HG03175 (cell line): ENCODE measurements around the gene MTX3.

Source experiments
- ATAC-seq: cut with Tn5 transposase; IDR thresholded peaks from one replicate; pipeline ENCODE4 v1.9.1; 2021; ENCODE audit warnings: mild to moderate bottlenecking, moderate library complexity; ENCODE audit not compliant: unreplicated experiment

The MTX3 gene

DNA sequence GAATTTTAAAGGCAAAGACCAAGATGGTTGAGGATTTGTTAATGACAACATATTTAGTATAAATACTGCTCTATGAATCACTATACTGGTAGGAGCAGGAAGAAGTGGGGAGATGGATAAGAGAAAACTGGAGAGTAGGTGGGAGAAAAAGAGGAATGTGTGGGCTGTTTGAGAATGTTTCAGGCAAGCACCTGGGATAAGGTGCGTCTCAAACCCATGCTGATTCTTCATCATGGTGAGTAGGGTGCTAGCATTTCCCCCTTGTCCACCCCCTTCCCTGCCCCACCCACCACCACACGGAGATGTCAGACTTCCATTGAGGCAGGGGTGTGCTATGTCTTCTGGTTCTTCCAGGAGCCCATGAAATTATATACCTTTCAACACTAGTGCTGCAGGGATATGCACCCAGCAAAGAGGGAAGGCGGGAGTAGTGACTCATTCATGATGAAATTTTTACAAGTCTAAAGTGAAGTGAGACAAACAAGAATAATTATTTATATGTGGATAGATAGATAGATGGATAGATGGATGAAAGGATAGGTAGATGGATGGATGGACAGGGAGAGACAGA is 54.3 kb downstream of the MTX3 start:
- ATAC-seq: no peak

DNA sequence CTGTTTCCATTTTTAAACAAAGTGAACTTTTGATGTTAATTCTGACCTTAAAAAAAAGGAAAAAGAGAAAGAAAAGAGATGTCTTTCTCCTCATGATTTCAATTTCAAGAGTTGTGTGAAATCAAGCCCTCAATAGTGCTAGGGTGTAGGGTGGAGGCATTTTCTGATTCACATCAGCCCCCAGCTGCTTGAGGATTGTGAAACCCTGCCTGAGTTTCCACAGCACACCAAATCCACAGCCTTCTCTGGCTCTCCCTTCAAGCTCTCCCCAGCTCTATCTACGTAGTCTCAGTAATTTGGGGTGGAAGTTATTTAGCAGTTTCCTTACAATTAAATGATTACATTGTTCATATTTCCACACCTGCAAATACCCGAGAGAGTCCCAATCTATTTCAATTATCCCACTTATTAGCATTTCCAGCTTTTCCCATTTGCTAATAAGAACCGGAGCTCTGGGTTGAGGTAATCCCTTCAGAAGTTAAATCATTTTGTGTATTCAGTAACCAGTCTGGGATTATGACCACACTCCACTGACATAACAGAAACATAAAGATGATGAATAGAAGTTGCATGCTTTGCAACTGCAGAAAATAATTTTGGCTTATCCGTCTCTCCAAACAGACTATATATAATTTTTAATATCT is 54.9 kb downstream of the MTX3 start:
- ATAC-seq: no peak

DNA sequence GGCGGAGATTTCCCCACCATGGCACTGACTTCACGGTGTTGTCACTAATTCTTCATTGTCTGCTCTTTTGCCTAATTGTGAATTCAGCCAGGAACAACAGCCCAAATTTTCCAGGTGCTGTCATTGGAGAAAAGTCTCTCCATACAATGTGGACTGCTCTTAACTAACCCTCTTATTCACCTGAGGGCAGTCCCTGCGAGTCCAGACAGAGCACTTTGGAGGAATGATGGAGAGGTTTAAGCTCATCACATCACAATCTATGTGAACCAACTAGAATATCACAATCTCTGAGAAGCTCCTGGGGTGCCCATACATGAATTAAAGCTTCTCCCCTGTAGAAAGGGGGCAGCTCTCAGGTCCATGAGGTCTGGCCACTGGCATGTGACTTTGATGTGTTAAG is 56.4 kb downstream of the MTX3 start:
- no peak for ATAC-seq

DNA sequence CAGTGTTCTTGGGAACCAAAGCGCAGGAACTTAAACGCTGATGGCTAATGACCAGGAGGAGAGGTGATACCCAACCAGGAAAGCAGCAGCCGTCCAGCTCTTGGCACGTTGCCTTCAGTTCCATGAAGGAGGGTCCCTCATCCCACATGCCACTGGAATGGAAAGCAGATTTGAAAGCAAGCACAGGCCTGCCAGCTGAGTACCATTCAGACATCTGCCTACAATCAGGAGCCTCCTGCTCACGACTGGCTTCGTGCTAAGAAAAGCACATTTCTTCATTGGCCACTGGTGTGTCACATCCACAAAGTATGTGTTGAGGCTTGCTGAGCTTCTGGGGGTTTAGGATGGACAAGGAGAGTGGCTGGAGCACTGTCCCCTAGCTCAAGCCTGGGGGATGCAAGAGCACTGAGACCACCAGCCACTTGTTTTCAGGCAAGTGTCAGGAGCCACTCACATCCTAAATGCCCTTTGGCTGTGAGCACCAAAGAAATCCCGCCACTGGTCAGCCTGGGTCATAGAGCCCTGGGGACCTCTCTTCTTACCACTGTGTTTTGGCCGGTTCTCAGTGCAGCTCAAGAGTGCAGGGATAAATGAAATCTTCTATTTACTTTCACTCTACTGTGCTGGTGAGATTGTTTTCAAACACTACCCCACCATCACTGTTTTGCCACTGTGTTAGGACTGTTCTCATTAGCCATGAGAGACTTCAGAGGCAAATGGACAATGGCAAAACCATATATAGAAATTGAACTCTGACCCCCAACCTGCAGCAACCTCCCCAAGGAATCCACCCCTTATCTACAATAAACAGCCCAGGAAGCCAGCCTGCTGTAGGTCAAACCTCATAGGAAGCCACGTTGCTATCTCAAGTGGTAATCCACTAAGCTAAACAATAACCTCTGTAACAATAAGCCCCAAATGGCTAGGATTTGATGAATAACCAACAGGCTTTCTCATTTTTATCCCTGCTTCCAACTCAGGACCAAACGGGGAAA is 58.3 kb downstream of the MTX3 start:
- no peak for ATAC-seq

- no peak for ATAC-seq
These were observed 59.2 kb downstream of the MTX3 start for GRCh38 chr5:79931866-79932265.

DNA sequence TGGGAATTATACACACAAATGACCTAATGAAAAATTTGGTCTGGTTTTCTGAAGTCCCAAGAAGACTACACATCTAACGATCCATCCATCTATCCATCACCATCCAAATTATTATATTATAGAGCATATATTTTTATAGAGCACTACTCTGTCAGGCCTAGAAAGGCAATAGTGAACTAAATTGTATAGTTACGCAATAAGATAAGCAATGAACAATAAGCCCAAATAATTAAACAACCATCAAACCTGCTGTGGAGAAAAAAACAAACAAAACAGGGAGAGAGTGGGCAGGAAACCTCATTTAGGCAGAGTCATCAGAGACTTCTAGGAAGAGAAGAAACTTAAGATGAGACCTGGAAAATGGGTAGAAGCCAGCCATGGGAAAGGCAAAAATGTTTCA is 59.7 kb downstream of the MTX3 start:
- no peak for ATAC-seq

GRCh38 chr5:79929095-79929494 is 62.0 kb downstream of the MTX3 start:
- no peak for ATAC-seq
